Heart left ventricle (tissue), 13 donors: ENCODE data around the gene CCR6.

Experiments used
- POLR2A ChIP-seq, 2 donors: fragments of 450-650 bp; IDR thresholded peaks; one replicate each; pipeline ENCODE4 v1.6.1; 2017; ENCODE audit warnings: antibody characterized with exemption in 2 of 2, mild to moderate bottlenecking in 2 of 2, moderate library complexity in 2 of 2
- TF ChIP-seq, protein P1 (sequence below), 12 donors: fragments of 200-600 bp; sonication (generic) in 4 of 12; IDR thresholded peaks; one replicate each; pipeline versions ENCODE4 v1.5.0 to v1.8.0; 2018 to 2022; ENCODE audit warnings: antibody characterized with exemption in 12 of 12, mild to moderate bottlenecking in 5 of 12
- donor health status: ischemic (EF 13 %, LVEDD 7.1; RV severe dilation, severe dysfunction).
- donor health status: DM: no; HTN: yes; CAD: no.
- donor health status: DM: no; HTN: no; CAD: no.
- donor health status: ischemic (EF 25% LVEDD 6.9; RV normal size, moderate dysfunction).
- donor health status: ischemic (EF 25% LVEDD 5.7; RV mildly dilated, moderate dysfunction).
- donor health status: ischemic (EF 35%, LVEDD 5.7; RV mildly dilated, moderate dysfunction).
- donor health status: nonischemic (EF 11% LVEDD 7.7; RV severe dilation, severe dysfunction).
- donor health status: DM: yes; HTN: yes; CAD: no.
- donor health status: PGD.
- donor health status: ischemic (EF 29% LVEDD 5.4; RV normal size, mild dysfunction).
- donor health status: nonischemic (EF 23%, LVEDD 6.1; RV moderate dilation, normal function).

DNA sequence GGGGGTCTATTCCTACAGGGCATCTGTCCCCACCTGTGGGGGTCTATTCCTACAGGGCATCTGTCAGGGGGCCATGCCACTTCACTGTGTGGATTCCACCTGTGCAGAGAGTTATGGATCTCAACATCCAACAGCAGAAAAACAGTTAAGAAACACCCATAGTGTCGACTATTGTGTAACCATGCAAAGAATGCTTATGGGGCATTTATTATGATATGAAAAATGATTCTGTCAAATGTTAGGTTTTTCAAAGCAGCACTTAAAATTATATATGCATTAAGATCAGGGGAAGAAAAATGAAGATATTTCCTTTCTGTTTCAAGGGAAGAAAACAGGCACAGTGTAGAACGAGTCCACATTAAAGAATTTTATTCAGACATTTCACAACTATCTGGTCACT lies 32.0 kb downstream of the CCR6 start:
- TF ChIP-seq, protein P1, sequence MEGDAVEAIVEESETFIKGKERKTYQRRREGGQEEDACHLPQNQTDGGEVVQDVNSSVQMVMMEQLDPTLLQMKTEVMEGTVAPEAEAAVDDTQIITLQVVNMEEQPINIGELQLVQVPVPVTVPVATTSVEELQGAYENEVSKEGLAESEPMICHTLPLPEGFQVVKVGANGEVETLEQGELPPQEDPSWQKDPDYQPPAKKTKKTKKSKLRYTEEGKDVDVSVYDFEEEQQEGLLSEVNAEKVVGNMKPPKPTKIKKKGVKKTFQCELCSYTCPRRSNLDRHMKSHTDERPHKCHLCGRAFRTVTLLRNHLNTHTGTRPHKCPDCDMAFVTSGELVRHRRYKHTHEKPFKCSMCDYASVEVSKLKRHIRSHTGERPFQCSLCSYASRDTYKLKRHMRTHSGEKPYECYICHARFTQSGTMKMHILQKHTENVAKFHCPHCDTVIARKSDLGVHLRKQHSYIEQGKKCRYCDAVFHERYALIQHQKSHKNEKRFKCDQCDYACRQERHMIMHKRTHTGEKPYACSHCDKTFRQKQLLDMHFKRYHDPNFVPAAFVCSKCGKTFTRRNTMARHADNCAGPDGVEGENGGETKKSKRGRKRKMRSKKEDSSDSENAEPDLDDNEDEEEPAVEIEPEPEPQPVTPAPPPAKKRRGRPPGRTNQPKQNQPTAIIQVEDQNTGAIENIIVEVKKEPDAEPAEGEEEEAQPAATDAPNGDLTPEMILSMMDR (IDR thresholded peaks at IDR 0.05), result no peak
- no peak for TF ChIP-seq POLR2A (IDR thresholded peaks at IDR 0.05)
